ENCODE measurements around the gene CHRNA7.

Gene CHRNA7

GRCh38 chr15:32096213-32096612, 65.9 kb downstream of the CHRNA7 start:
- TF ChIP-seq CTCF (IDR thresholded peaks at IDR 0.05; ENCODE audit: low read depth, low read length, missing control alignments), result no peak
- no peak overlapping the region for H3K4me3 ChIP-seq (ENCODE audit: low read depth, low read length)
- DNase-seq (ENCODE audit: low read depth), result no peak

GRCh38 chr15:32096916-32097617, 66.8 kb downstream of the CHRNA7 start:
- no peak overlapping the region for H3K4me3 ChIP-seq (ENCODE audit: low read depth, low read length)
- DNase-seq (ENCODE audit: low read depth), result no peak
- no peak for TF ChIP-seq CTCF (IDR thresholded peaks at IDR 0.05; ENCODE audit: low read depth, low read length, missing control alignments)

- H3K4me3 ChIP-seq (ENCODE audit: low read depth, low read length), result no peak overlapping the region
- TF ChIP-seq CTCF (IDR thresholded peaks at IDR 0.05; ENCODE audit: low read depth, low read length, missing control alignments), result no peak
- no peak for DNase-seq (ENCODE audit: low read depth)
These were observed 67.7 kb downstream of the CHRNA7 start for GRCh38 chr15:32098033-32098432.

- no peak for DNase-seq (ENCODE audit: low read depth)
- H3K4me3 ChIP-seq (ENCODE audit: low read depth, low read length), result no peak overlapping the region
- no peak for TF ChIP-seq CTCF (IDR thresholded peaks at IDR 0.05; ENCODE audit: low read depth, low read length, missing control alignments)
These were observed 68.9 kb downstream of the CHRNA7 start for GRCh38 chr15:32099097-32099785.

GRCh38 chr15:32099956-32100684, 69.8 kb downstream of the CHRNA7 start:
- no peak overlapping the region for H3K4me3 ChIP-seq (ENCODE audit: low read depth, low read length)
- DNase-seq (ENCODE audit: low read depth), result no peak
- TF ChIP-seq CTCF (IDR thresholded peaks at IDR 0.05; ENCODE audit: low read depth, low read length, missing control alignments), result no peak

GRCh38 chr15:32104061-32104995, 74.0 kb downstream of the CHRNA7 start:
- TF ChIP-seq CTCF (IDR thresholded peaks at IDR 0.05; ENCODE audit: low read depth, low read length, missing control alignments), result peak; percentile 57
- no peak for DNase-seq (ENCODE audit: low read depth)
- no peak overlapping the region for H3K4me3 ChIP-seq (ENCODE audit: low read depth, low read length)

Measured in GM12864 (cell line).